ENCODE data around the gene RNF175.

Gene RNF175

GRCh38 chr4:153759407-153760316 is at the start of gene RNF175:
Gene RNF175, minus strand, starts transcription at chr4:153760024. Its CDS starts 162 bp downstream, at chr4:153759862.
- no peak for DNase-seq

- DNase-seq: no peak
Observed at GRCh38 chr4:153809307-153809706, 49.5 kb upstream of the RNF175 start.

- no peak for DNase-seq
Observed at GRCh38 chr4:153808175-153808574, 48.4 kb upstream of the RNF175 start.

GRCh38 chr4:153806073-153806472 is 46.2 kb upstream of the RNF175 start:
- no peak for DNase-seq

GRCh38 chr4:153804722-153805121 is 44.9 kb upstream of the RNF175 start:
- no peak for DNase-seq

GRCh38 chr4:153799694-153800074 is 39.9 kb upstream of the RNF175 start:
- DNase-seq: no peak

GRCh38 chr4:153798901-153799693 is 39.3 kb upstream of the RNF175 start:
- no peak for DNase-seq

- DNase-seq: no peak
Observed at GRCh38 chr4:153798420-153798819, 38.6 kb upstream of the RNF175 start.

- DNase-seq: no peak
Observed at GRCh38 chr4:153794006-153794405, 34.2 kb upstream of the RNF175 start.

GRCh38 chr4:153792618-153793247 is 32.9 kb upstream of the RNF175 start:
- no peak for DNase-seq

GRCh38 chr4:153791746-153792617 is 32.2 kb upstream of the RNF175 start:
- no peak for DNase-seq

GRCh38 chr4:153790962-153791551 is 31.2 kb upstream of the RNF175 start:
- DNase-seq: no peak

- no peak for DNase-seq
Observed at GRCh38 chr4:153790500-153790865, 30.7 kb upstream of the RNF175 start.

- DNase-seq: no peak
Observed at GRCh38 chr4:153789741-153790499, 30.1 kb upstream of the RNF175 start.

- DNase-seq: no peak
Observed at GRCh38 chr4:153788413-153789276, 28.8 kb upstream of the RNF175 start, which contains the start of gene SFRP2. Gene SFRP2, minus strand, starts transcription at chr4:153789083. Its CDS starts 248 bp downstream, at chr4:153788835.

- no peak for DNase-seq
Observed at GRCh38 chr4:153788051-153788412, 28.2 kb upstream of the RNF175 start.

GRCh38 chr4:153787575-153787974 is 27.8 kb upstream of the RNF175 start:
- DNase-seq: no peak

GRCh38 chr4:153787061-153787560 is 27.3 kb upstream of the RNF175 start:
- DNase-seq: no peak

GRCh38 chr4:153785910-153786721 is 26.3 kb upstream of the RNF175 start:
- DNase-seq: no peak

Data from COR-L47 (cell line).